Measurements from ENCODE around the gene SAMD4A. TPM values are rescaled to one million over a fixed set of nuclear protein-coding genes. Genes with fewer than 3 reads are reported as not detected.

SAMD4A gene
- total and polyA plus RNA-seq, 7 experiments from 2014 or later, result 0.73 to 5.7 (median 1.7) TPM; not detected in 2

DNA sequence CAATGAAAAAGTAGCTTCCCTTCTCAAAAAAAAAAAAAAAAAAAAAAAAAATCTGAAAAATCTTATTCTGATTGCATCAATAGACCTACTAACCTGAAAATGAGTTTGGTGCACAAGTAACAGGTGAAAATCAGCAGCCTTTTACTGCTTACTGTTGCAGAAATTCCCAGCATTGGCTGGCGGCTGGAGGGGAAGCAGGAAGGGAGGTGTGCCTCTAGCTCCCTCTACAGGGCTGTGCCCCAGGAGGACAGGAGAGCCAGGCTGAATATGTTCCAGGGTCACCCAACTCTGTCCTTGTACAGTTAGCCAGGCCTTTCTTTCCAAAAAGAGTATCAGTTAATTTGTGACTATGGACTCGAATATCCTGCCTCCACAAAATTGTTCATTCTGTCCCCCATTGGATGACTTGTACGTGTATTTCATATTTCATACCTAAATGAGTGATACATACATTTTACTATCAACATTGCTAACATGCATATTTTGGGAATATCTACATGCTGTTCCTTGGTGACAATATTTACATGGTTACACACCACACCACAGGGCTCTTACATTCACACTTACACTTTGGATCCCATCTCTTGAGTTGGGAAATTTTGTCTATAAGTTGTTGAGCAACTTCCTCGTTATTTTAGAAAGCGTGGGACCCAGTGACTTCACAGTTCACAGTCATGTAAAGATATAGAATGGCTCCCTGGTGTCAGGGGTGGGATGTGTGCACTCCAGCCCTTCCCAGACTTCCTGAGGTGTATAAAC lies 124.8 kb downstream of the SAMD4A start:
- peak in 5 of 9 donors; percentile 4 to 30 (median 24) for DNase-seq
- no peaks in the 10 kb centered on the region for H3K9me3 ChIP-seq (ENCODE audit: control insufficient read depth in 2 of 3, low read length in 3 of 3)
- peak; percentile 63 for ATAC-seq
- no peak overlapping the region for H3K4me3 ChIP-seq (ENCODE audit: low read length)
- ChIA-PET POLR2A (no interaction called here), CTCF (interaction anchor here (2.1 kb wide), 1 partner anchor 127 kb away, joined by 7 read pairs; no protein-coding TSS in a partner anchor)
- peaks cover 0 to 19% (median 0%) of the 10 kb centered on the region in 7 donors for H3K4me1 Mint-ChIP-seq
- H3K27ac Mint-ChIP-seq, result no peak overlapping the region
- intact Hi-C loops (cut with micrococcal nuclease), result loop anchor here (1.0 to 5.0 kb wide), 4 partner anchors 51 to 127 kb away; no protein-coding TSS in a partner anchor
- H3K9me3 Mint-ChIP-seq, result no peaks in the 10 kb centered on the region
- no peaks in the 10 kb centered on the region for H3K4me1 ChIP-seq (ENCODE audit: control insufficient read depth in 2 of 2, insufficient read depth in 2 of 2, low read length in 2 of 2)
- no peak overlapping the region for H3K4me3 Mint-ChIP-seq
- H3K27ac ChIP-seq (ENCODE audit: low read depth, low read length), result no peak overlapping the region
- H3K36me3 Mint-ChIP-seq, result peaks cover 0 to 4% (median 0%) of the 10 kb centered on the region in 5 donors
- H3K27me3 ChIP-seq (ENCODE audit: control insufficient read depth in 2 of 2, insufficient read depth in 2 of 2, low read length in 2 of 2), result no peaks in the 10 kb centered on the region
- H3K27me3 Mint-ChIP-seq, result peaks cover 11 to 29% (median 20%) of the 10 kb centered on the region in 5 donors
- no peaks in the 10 kb centered on the region for H3K36me3 ChIP-seq (ENCODE audit: control insufficient read depth in 2 of 3, insufficient read depth in 3 of 3, low read length in 3 of 3)

DNA sequence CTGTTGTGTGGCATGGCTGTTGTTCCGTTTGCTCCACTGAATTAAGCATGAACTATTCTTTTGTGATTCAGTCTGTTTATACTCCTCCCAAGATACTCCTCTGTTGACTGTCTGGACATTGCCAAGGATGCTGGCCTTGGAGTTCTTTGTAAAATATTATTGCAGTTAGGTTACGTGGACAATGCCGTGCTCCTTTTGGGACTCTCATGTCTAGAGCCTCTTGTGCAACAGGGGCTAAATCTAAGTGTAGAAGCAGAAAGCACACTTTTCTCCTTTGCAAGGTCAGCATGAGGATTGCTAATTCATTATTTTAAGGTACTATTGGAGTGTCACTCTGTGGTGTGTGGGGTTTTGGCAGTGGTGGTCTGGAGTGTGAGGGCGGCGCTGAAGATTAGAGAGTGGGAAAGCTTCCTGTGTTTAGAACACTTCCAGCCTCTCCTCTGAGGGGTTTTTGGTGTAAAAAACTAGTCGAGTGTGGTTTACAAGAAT lies 125.4 kb downstream of the SAMD4A start:
- Mint-ChIP-seq H3K27ac (no peak overlapping the region), H3K27me3 (peaks cover 11 to 26% (median 19%) of the 10 kb centered on the region in 5 donors), H3K36me3 (peaks cover 0 to 4% (median 0%) of the 10 kb centered on the region in 5 donors), H3K9me3 (no peaks in the 10 kb centered on the region), H3K4me3 (no peak overlapping the region), H3K4me1 (peaks cover 0 to 19% (median 0%) of the 10 kb centered on the region in 7 donors)
- DNase-seq (no peak), ATAC-seq (no peak)
- Histone ChIP-seq H3K4me3 (ENCODE audit: low read length) (no peak overlapping the region), H3K4me1 (ENCODE audit: control insufficient read depth in 2 of 2, insufficient read depth in 2 of 2, low read length in 2 of 2) (no peaks in the 10 kb centered on the region), H3K27me3 (ENCODE audit: control insufficient read depth in 2 of 2, insufficient read depth in 2 of 2, low read length in 2 of 2) (no peaks in the 10 kb centered on the region), H3K27ac (ENCODE audit: low read depth, low read length) (no peak overlapping the region), H3K9me3 (ENCODE audit: control insufficient read depth in 2 of 3, low read length in 3 of 3) (no peaks in the 10 kb centered on the region), H3K36me3 (ENCODE audit: control insufficient read depth in 2 of 3, insufficient read depth in 3 of 3, low read length in 3 of 3) (no peaks in the 10 kb centered on the region)
- ChIA-PET CTCF (no interaction called here), POLR2A (no interaction called here)
- intact Hi-C loops (cut with micrococcal nuclease), result loop anchor here in 1 of 2 donors (5.0 kb wide), 3 partner anchors 50 to 80 kb away; no protein-coding TSS in a partner anchor

DNA sequence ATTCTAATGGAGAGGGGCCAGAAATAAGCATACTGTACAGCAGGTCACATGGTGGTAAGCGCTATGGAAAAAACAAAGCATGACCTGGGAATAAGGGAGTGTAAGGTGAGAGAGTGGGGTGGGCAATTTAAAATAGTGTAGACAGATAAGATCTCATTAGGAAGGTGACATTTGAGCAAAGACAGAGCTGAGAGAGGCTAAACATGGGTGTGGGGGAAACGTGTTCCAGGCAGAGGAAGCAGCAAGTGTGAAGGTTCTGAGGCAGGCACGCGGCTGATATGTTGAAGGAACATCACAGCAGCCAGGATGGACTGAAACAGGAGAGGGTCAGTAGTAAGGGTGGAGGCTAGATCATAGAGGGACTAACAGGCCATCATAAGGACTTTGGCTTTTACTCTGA lies 126.8 kb downstream of the SAMD4A start:
- Histone ChIP-seq H3K27ac (ENCODE audit: low read depth, low read length) (no peak overlapping the region), H3K4me3 (ENCODE audit: low read length) (no peak overlapping the region), H3K4me1 (ENCODE audit: control insufficient read depth in 2 of 2, insufficient read depth in 2 of 2, low read length in 2 of 2) (no peaks in the 10 kb centered on the region), H3K27me3 (ENCODE audit: control insufficient read depth in 2 of 2, insufficient read depth in 2 of 2, low read length in 2 of 2) (no peaks in the 10 kb centered on the region), H3K9me3 (ENCODE audit: control insufficient read depth in 2 of 3, low read length in 3 of 3) (no peaks in the 10 kb centered on the region), H3K36me3 (ENCODE audit: control insufficient read depth in 2 of 3, insufficient read depth in 3 of 3, low read length in 3 of 3) (no peaks in the 10 kb centered on the region)
- H3K4me3 Mint-ChIP-seq, result no peak overlapping the region
- ATAC-seq (no peak), DNase-seq (no peak)
- ChIA-PET POLR2A (no interaction called here), CTCF (interaction anchor here (0.6 kb wide), 2 partner anchors 17 to 165 kb away, joined by 3 to 4 read pairs; no protein-coding TSS in a partner anchor)
- H3K27me3 Mint-ChIP-seq, result peaks cover 11 to 27% (median 15%) of the 10 kb centered on the region in 5 donors
- peaks cover 0 to 14% (median 0%) of the 10 kb centered on the region in 7 donors for H3K4me1 Mint-ChIP-seq
- intact Hi-C loops (cut with micrococcal nuclease), result loop anchor here in 1 of 2 donors (5.0 kb wide), 3 partner anchors 49 to 79 kb away; no protein-coding TSS in a partner anchor
- H3K27ac Mint-ChIP-seq, result no peak overlapping the region
- H3K9me3 Mint-ChIP-seq, result no peaks in the 10 kb centered on the region
- peaks cover 0 to 4% (median 0%) of the 10 kb centered on the region in 5 donors for H3K36me3 Mint-ChIP-seq

DNA sequence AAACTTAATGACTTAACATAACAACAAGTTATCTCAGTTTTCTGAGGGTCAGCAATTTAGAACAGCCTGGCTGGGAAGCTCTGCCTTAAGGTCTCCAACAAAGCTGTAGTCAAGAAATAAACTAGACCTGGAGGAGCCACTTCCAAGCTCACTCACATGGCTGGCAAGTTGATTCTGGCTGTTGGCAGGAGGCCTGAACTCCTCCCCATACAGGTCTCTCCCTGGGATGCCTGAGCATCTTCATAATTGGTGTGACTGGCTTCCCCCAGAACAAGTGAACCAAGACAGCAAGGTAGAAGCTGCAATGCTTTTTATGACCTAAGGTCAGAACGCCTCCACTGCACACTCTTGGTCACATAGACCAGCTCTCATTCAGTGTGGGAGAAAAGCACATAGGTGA lies 128.3 kb downstream of the SAMD4A start:
- Histone ChIP-seq H3K27ac (ENCODE audit: low read depth, low read length) (no peak overlapping the region), H3K27me3 (ENCODE audit: control insufficient read depth in 2 of 2, insufficient read depth in 2 of 2, low read length in 2 of 2) (no peaks in the 10 kb centered on the region), H3K4me3 (ENCODE audit: low read length) (no peak overlapping the region), H3K4me1 (ENCODE audit: control insufficient read depth in 2 of 2, insufficient read depth in 2 of 2, low read length in 2 of 2) (no peaks in the 10 kb centered on the region), H3K9me3 (ENCODE audit: control insufficient read depth in 2 of 3, low read length in 3 of 3) (no peaks in the 10 kb centered on the region), H3K36me3 (ENCODE audit: control insufficient read depth in 2 of 3, insufficient read depth in 3 of 3, low read length in 3 of 3) (no peaks in the 10 kb centered on the region)
- no peak overlapping the region for H3K27ac Mint-ChIP-seq
- no peak overlapping the region for H3K4me3 Mint-ChIP-seq
- ChIA-PET CTCF (no interaction called here), POLR2A (no interaction called here)
- H3K36me3 Mint-ChIP-seq, result peaks cover 0 to 4% (median 0%) of the 10 kb centered on the region in 5 donors
- DNase-seq (no peak), ATAC-seq (no peak)
- intact Hi-C loops (cut with micrococcal nuclease), result no loop called here
- H3K27me3 Mint-ChIP-seq, result peaks cover 11 to 36% (median 24%) of the 10 kb centered on the region in 5 donors
- peaks cover 0 to 14% (median 0%) of the 10 kb centered on the region in 7 donors for H3K4me1 Mint-ChIP-seq
- no peaks in the 10 kb centered on the region for H3K9me3 Mint-ChIP-seq

DNA sequence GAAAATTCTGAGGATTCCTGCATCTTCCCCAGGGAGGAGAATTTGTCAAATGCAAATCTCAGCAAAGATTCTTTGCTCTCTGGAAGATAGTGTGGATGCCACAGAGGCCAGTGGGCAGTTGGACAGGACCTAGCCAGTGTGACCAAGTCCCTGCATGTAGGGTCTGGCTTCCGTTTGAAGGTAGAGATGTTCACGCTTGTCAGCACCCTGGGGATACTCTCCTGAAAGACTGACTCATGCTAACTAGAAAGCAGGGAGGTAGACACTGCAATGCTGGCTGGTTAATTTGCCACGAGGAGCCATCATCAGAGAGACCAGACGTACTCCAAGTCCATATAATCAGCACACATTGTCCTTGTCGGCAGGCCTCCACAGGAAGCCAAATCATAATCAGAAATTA lies 130.1 kb downstream of the SAMD4A start:
- Histone ChIP-seq H3K4me1 (ENCODE audit: control insufficient read depth in 2 of 2, insufficient read depth in 2 of 2, low read length in 2 of 2) (no peaks in the 10 kb centered on the region), H3K9me3 (ENCODE audit: control insufficient read depth in 2 of 3, low read length in 3 of 3) (no peaks in the 10 kb centered on the region), H3K36me3 (ENCODE audit: control insufficient read depth in 2 of 3, insufficient read depth in 3 of 3, low read length in 3 of 3) (no peaks in the 10 kb centered on the region), H3K4me3 (ENCODE audit: low read length) (no peak overlapping the region), H3K27me3 (ENCODE audit: control insufficient read depth in 2 of 2, insufficient read depth in 2 of 2, low read length in 2 of 2) (no peaks in the 10 kb centered on the region), H3K27ac (ENCODE audit: low read depth, low read length) (no peak overlapping the region)
- H3K27ac Mint-ChIP-seq, result no peak overlapping the region
- H3K27me3 Mint-ChIP-seq, result peaks cover 13 to 43% (median 24%) of the 10 kb centered on the region in 5 donors
- H3K4me3 Mint-ChIP-seq, result no peak overlapping the region
- ATAC-seq, result no peak
- peaks cover 0 to 11% (median 0%) of the 10 kb centered on the region in 7 donors for H3K4me1 Mint-ChIP-seq
- intact Hi-C loops (cut with micrococcal nuclease), result no loop called here
- DNase-seq, result no peak
- CTCF ChIA-PET, result no interaction called here
- peaks cover 0 to 4% (median 0%) of the 10 kb centered on the region in 5 donors for H3K36me3 Mint-ChIP-seq
- no peaks in the 10 kb centered on the region for H3K9me3 Mint-ChIP-seq
- POLR2A ChIA-PET, result no interaction called here

DNA sequence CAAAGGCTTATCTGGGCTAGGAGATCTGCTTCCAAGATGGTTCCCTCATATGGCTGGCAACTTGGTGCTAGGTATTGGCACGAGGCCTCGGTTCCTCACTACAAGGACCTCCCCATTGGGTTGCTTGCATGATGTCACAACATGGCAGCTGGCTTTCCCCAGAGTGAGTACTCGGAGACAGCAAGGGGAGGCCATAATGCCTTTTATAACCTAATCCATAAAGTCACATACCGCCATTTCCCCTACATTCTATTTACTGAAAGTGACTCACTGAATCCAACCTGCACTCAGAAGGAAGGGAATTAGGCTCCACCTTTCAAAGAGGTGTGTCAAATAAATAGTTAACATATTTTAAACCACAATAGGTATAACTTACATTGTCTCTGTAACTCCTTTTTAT lies 130.9 kb downstream of the SAMD4A start:
- Mint-ChIP-seq H3K27ac (no peak overlapping the region), H3K4me3 (no peak overlapping the region), H3K27me3 (peaks cover 17 to 45% (median 28%) of the 10 kb centered on the region in 5 donors), H3K9me3 (no peaks in the 10 kb centered on the region), H3K36me3 (peaks cover 0 to 4% (median 0%) of the 10 kb centered on the region in 5 donors), H3K4me1 (peaks cover 0 to 8% (median 0%) of the 10 kb centered on the region in 7 donors)
- no peaks in the 10 kb centered on the region for H3K27me3 ChIP-seq (ENCODE audit: control insufficient read depth in 2 of 2, insufficient read depth in 2 of 2, low read length in 2 of 2)
- no peaks in the 10 kb centered on the region for H3K9me3 ChIP-seq (ENCODE audit: control insufficient read depth in 2 of 3, low read length in 3 of 3)
- ChIA-PET POLR2A (no interaction called here), CTCF (no interaction called here)
- H3K4me1 ChIP-seq (ENCODE audit: control insufficient read depth in 2 of 2, insufficient read depth in 2 of 2, low read length in 2 of 2), result no peaks in the 10 kb centered on the region
- no peaks in the 10 kb centered on the region for H3K36me3 ChIP-seq (ENCODE audit: control insufficient read depth in 2 of 3, insufficient read depth in 3 of 3, low read length in 3 of 3)
- no peak overlapping the region for H3K27ac ChIP-seq (ENCODE audit: low read depth, low read length)
- intact Hi-C loops (cut with micrococcal nuclease), result no loop called here
- no peak overlapping the region for H3K4me3 ChIP-seq (ENCODE audit: low read length)
- no peak for ATAC-seq
- no peak for DNase-seq
